T-cell (primary cell): ENCODE results near the gene PEAK1. TPM values are rescaled to one million over a fixed set of nuclear protein-coding genes. Genes with fewer than 3 reads are reported as not detected.

Source experiments
- ATAC-seq, 4 experiments: fragments of 200-7000 bp in 3 of 4; fragments of 150-1000 bp in 1 of 4; cut with Tn5 transposase; replicated peaks in 1 of 4; 1 replicate in 3 of 4; 2 replicates in 1 of 4; pipeline ENCODE4 v1.10.0; 2021; ENCODE audit warnings: moderate library complexity in 3 of 4, mild to moderate bottlenecking in 2 of 4, moderate number of reproducible peaks in 1 of 4
- CTCF ChIA-PET, 2 donors: fragments of 300-600 bp; sonication (Branson Sonifier 250); formaldehyde crosslinking; loops; one replicate each; lab custom pipeline; 2022; ENCODE audit warnings: antibody characterized with exemption in 2 of 2; lab: Charles Lee
- POLR2A ChIA-PET, 2 donors: fragments of 300-600 bp; sonication (Branson Sonifier 250); formaldehyde crosslinking; loops; one replicate each; lab custom pipeline; 2022; ENCODE audit warnings: antibody characterized with exemption in 2 of 2; lab: Charles Lee
- DNase-seq, 35 experiments: peaks; one replicate each; pipeline versions ENCODE4 v3.0.0 to v3.0.0-alpha.2; 2013 to 2023
- H3K27ac ChIP-seq: one replicate; pipeline ENCODE4 v1.5.1; 2013; ENCODE audit warnings: low read length
- H3K27me3 ChIP-seq, 2 experiments: replicated peaks in 1 of 2; 1 replicate in 1 of 2; 2 replicates in 1 of 2; pipeline versions ENCODE4 v1.6.1 to v1.7.0; 2013; ENCODE audit warnings: low read length in 1 of 2, mixed read lengths in 1 of 2; ENCODE audit not compliant: control insufficient read depth in 2 of 2, insufficient read depth in 2 of 2; ENCODE audit errors: extremely low read depth in 1 of 2
- H3K36me3 ChIP-seq, 2 donors: 1 replicate in 1 of 2; 2 replicates in 1 of 2; pipeline versions ENCODE4 v1.6.1 to v1.7.0; 2013; ENCODE audit warnings: low read length in 1 of 2; ENCODE audit not compliant: control insufficient read depth in 2 of 2, insufficient read depth in 1 of 2; ENCODE audit errors: extremely low read depth in 1 of 2
- H3K4me1 ChIP-seq, 2 experiments: 1 replicate in 1 of 2; 2 replicates in 1 of 2; pipeline versions ENCODE4 v1.6.1 to v1.7.0; 2013; ENCODE audit warnings: low read length in 2 of 2, mixed read lengths in 1 of 2; ENCODE audit not compliant: insufficient read depth in 2 of 2, control insufficient read depth in 1 of 2; ENCODE audit errors: extremely low read depth in 1 of 2
- H3K4me3 ChIP-seq, 2 donors: 1 replicate in 1 of 2; 2 replicates in 1 of 2; pipeline versions ENCODE4 v1.5.1 to v1.7.0; 2013; ENCODE audit warnings: mild to moderate bottlenecking in 2 of 2, low read length in 1 of 2, moderate library complexity in 1 of 2; ENCODE audit not compliant: control insufficient read depth in 1 of 2; ENCODE audit errors: extremely low read depth in 1 of 2
- H3K9me3 ChIP-seq: 2 replicates; pipeline ENCODE4 v1.7.0; 2013
- H3K27ac Mint-ChIP-seq, 2 donors: one replicate each; pipeline ENCODE4 v1.8.0; 2020 to 2021; ENCODE audit warnings: mild to moderate bottlenecking in 2 of 2, mixed read lengths in 2 of 2
- H3K27me3 Mint-ChIP-seq, 2 donors: one replicate each; pipeline ENCODE4 v1.8.0; 2021 to 2022; ENCODE audit warnings: mixed read lengths in 2 of 2
- H3K36me3 Mint-ChIP-seq: one replicate; pipeline ENCODE4 v1.8.0; 2021; ENCODE audit warnings: mixed read lengths
- H3K4me1 Mint-ChIP-seq, 3 donors: one replicate each; pipeline ENCODE4 v1.8.0; 2020 to 2022; ENCODE audit warnings: mixed read lengths in 3 of 3, mild to moderate bottlenecking in 1 of 3
- H3K4me3 Mint-ChIP-seq, 3 donors: one replicate each; pipeline ENCODE4 v1.8.0; 2020 to 2022; ENCODE audit warnings: mild to moderate bottlenecking in 3 of 3, mixed read lengths in 3 of 3, moderate library complexity in 3 of 3
- H3K9me3 Mint-ChIP-seq, 3 donors: one replicate each; pipeline ENCODE4 v1.8.0; 2020 to 2022; ENCODE audit warnings: mixed read lengths in 3 of 3
- WGBS: methylation state at CpG from one replicate; pipeline ENCODE4 v1.1.5; 2013; ENCODE audit warnings: missing lambda C conversion rate; ENCODE audit not compliant: insufficient coverage; 5-methylcytosine and 5-hydroxymethylcytosine counted together
- total RNA-seq, 35 experiments: library from RNA in 6 of 35; stranded (reverse) in 6 of 35; fragments of 120-200 nt in 1 of 35; gene quantifications; one replicate each; pipeline versions ENCODE4 v1.2.1 to v1.2.4 and lab custom pipeline; 2013 to 2026

The PEAK1 gene
- total RNA-seq, 5 donors from 2014 or later (not counting 1 experiment from before 2014, with no cell fraction given): 9.4 to 17.7 (median 10.9) TPM

- Histone ChIP-seq H3K27me3 (no peaks in the 10 kb centered on the region), H3K4me1 (peaks cover 4 to 20% of the 10 kb centered on the region in 2 experiments), H3K27ac (no peak overlapping the region), H3K4me3 (no peak overlapping the region), H3K36me3 (peaks cover 2 to 30% of the 10 kb centered on the region in 2 donors), H3K9me3 (no peaks in the 10 kb centered on the region)
- ChIA-PET POLR2A (no interaction called here), CTCF (interaction anchor here in 1 of 2 donors (0.6 kb wide), 1 partner anchor 481 kb away, joined by 6 read pairs; no protein-coding TSS in a partner anchor)
- Mint-ChIP-seq H3K36me3 (peaks cover 23% of the 10 kb centered on the region), H3K4me3 (no peak overlapping the region), H3K4me1 (peaks cover 36 to 41% (median 38%) of the 10 kb centered on the region in 3 donors), H3K27ac (no peak overlapping the region), H3K9me3 (no peaks in the 10 kb centered on the region), H3K27me3 (no peaks in the 10 kb centered on the region)
- WGBS: no CpG with 5 or more reads among the region's 2 CpGs
- DNase-seq (no peak), ATAC-seq (no peak)
These were observed 39.1 kb upstream of the PEAK1 start for GRCh38 chr15:77459031-77459430.

- Histone ChIP-seq H3K36me3 (peaks cover 2 to 23% of the 10 kb centered on the region in 2 donors), H3K27ac (no peak overlapping the region), H3K9me3 (no peaks in the 10 kb centered on the region), H3K4me3 (no peak overlapping the region), H3K27me3 (no peaks in the 10 kb centered on the region), H3K4me1 (peaks cover 4 to 20% of the 10 kb centered on the region in 2 experiments)
- H3K27me3 Mint-ChIP-seq: no peaks in the 10 kb centered on the region
- peak overlapping the region in 1 of 3 donors; percentile 6 for H3K4me3 Mint-ChIP-seq
- peaks cover 23% of the 10 kb centered on the region for H3K36me3 Mint-ChIP-seq
- H3K9me3 Mint-ChIP-seq: no peaks in the 10 kb centered on the region
- H3K4me1 Mint-ChIP-seq: peaks cover 40 to 45% (median 40%) of the 10 kb centered on the region in 3 donors
- ChIA-PET CTCF (no interaction called here), POLR2A (interaction anchor here in 1 of 2 donors (0.6 kb wide), 1 partner anchor 69 kb away, joined by 3 read pairs; no protein-coding TSS in a partner anchor)
- H3K27ac Mint-ChIP-seq: peak overlapping the region; percentile 24 to 68
- ATAC-seq: peak in 1 of 4 experiments; percentile 18
- DNase-seq: no peak
These were observed 38.0 kb upstream of the PEAK1 start for GRCh38 chr15:77457905-77458265.

GRCh38 chr15:77457191-77457904 lies 37.4 kb upstream of the PEAK1 start:
- CTCF ChIA-PET: no interaction called here
- peak; percentile 35 to 62 (median 44) for ATAC-seq
- Mint-ChIP-seq H3K36me3 (peaks cover 23% of the 10 kb centered on the region), H3K9me3 (no peaks in the 10 kb centered on the region), H3K4me1 (peaks cover 40 to 45% (median 41%) of the 10 kb centered on the region in 3 donors), H3K4me3 (peak overlapping the region in 1 of 3 donors; percentile 6), H3K27me3 (no peaks in the 10 kb centered on the region), H3K27ac (peak overlapping the region; percentile 24 to 68)
- Histone ChIP-seq H3K9me3 (no peaks in the 10 kb centered on the region), H3K4me3 (no peak overlapping the region), H3K4me1 (peaks cover 4 to 20% of the 10 kb centered on the region in 2 experiments), H3K27me3 (no peaks in the 10 kb centered on the region), H3K36me3 (peaks cover 0 to 21% of the 10 kb centered on the region in 2 donors), H3K27ac (no peak overlapping the region)
- POLR2A ChIA-PET: no interaction called here
- DNase-seq: peak in 1 of 35 experiments; percentile 4
- 100% methylated on average over 2 of the region's 5 CpGs for WGBS

- H3K36me3 ChIP-seq: peaks cover 0 to 21% of the 10 kb centered on the region in 2 donors
- Mint-ChIP-seq H3K27ac (peak overlapping the region in 1 of 2 donors; percentile 24), H3K4me3 (peak overlapping the region in 1 of 3 donors; percentile 6), H3K4me1 (peaks cover 40 to 45% (median 44%) of the 10 kb centered on the region in 3 donors), H3K9me3 (no peaks in the 10 kb centered on the region), H3K36me3 (peaks cover 23% of the 10 kb centered on the region), H3K27me3 (no peaks in the 10 kb centered on the region)
- H3K9me3 ChIP-seq: no peaks in the 10 kb centered on the region
- DNase-seq (no peak), ATAC-seq (no peak)
- H3K27ac ChIP-seq: no peak overlapping the region
- WGBS: no CpG with 5 or more reads among the region's 1 CpG
- POLR2A ChIA-PET: no interaction called here
- no peaks in the 10 kb centered on the region for H3K27me3 ChIP-seq
- peaks cover 4 to 20% of the 10 kb centered on the region in 2 experiments for H3K4me1 ChIP-seq
- H3K4me3 ChIP-seq: no peak overlapping the region
- CTCF ChIA-PET: no interaction called here
These were observed 36.8 kb upstream of the PEAK1 start for GRCh38 chr15:77456746-77457145.

- peak overlapping the region in 1 of 3 donors; percentile 5 for H3K4me3 Mint-ChIP-seq
These were observed 35.9 kb upstream of the PEAK1 start for GRCh38 chr15:77455696-77456321.

GRCh38 chr15:77454951-77455350 lies 35.0 kb upstream of the PEAK1 start:
- Mint-ChIP-seq H3K36me3 (peaks cover 16% of the 10 kb centered on the region), H3K4me3 (no peak overlapping the region), H3K4me1 (peaks cover 40 to 47% (median 45%) of the 10 kb centered on the region in 3 donors), H3K9me3 (no peaks in the 10 kb centered on the region), H3K27me3 (no peaks in the 10 kb centered on the region), H3K27ac (no peak overlapping the region)
- peaks cover 0 to 11% of the 10 kb centered on the region in 2 donors for H3K36me3 ChIP-seq
- H3K4me1 ChIP-seq: peaks cover 4 to 20% of the 10 kb centered on the region in 2 experiments
- no peaks in the 10 kb centered on the region for H3K9me3 ChIP-seq
- DNase-seq (no peak), ATAC-seq (no peak)
- ChIA-PET CTCF (no interaction called here), POLR2A (no interaction called here)
- H3K27ac ChIP-seq: no peak overlapping the region
- H3K27me3 ChIP-seq: no peaks in the 10 kb centered on the region
- no peak overlapping the region for H3K4me3 ChIP-seq

More at GRCh38 chr15:77455696-77456321, 35.9 kb upstream of the PEAK1 start:
- H3K27ac Mint-ChIP-seq: peak overlapping the region in 1 of 2 donors; percentile 12
- POLR2A ChIA-PET: no interaction called here
- peaks cover 0 to 17% of the 10 kb centered on the region in 2 donors for H3K36me3 ChIP-seq
- ATAC-seq (no peak), DNase-seq (no peak)
- H3K9me3 ChIP-seq: no peaks in the 10 kb centered on the region
- H3K27me3 ChIP-seq: no peaks in the 10 kb centered on the region
- H3K9me3 Mint-ChIP-seq: no peaks in the 10 kb centered on the region
- CTCF ChIA-PET: no interaction called here
- no peak overlapping the region for H3K4me3 ChIP-seq
- 100% methylated on average over 1 of the region's 3 CpGs for WGBS
- peaks cover 40 to 47% (median 45%) of the 10 kb centered on the region in 3 donors for H3K4me1 Mint-ChIP-seq
- no peak overlapping the region for H3K27ac ChIP-seq
- peaks cover 4 to 20% of the 10 kb centered on the region in 2 experiments for H3K4me1 ChIP-seq
- H3K27me3 Mint-ChIP-seq: no peaks in the 10 kb centered on the region
- H3K36me3 Mint-ChIP-seq: peaks cover 23% of the 10 kb centered on the region
